Epithelial cell of proximal tubule (primary cell): Measurements from ENCODE around the gene PBX1. TPM values are rescaled to one million over a fixed set of nuclear protein-coding genes. Genes with fewer than 3 reads are reported as not detected.

ENCODE experiments used
- DNase-seq: peaks from one replicate; pipeline ENCODE4 v3.0.0-alpha.2; 2011; ENCODE audit warnings: low read depth
- H3K4me3 ChIP-seq: 2 replicates; pipeline ENCODE4 v1.5.1; 2011; ENCODE audit warnings: low read depth, mild to moderate bottlenecking, low read length
- CTCF ChIP-seq: conservative IDR thresholded peaks from 2 replicates; pipeline ENCODE4 v1.5.1; 2012; ENCODE audit warnings: low read depth, mild to moderate bottlenecking, low read length
- total RNA-seq: library from RNA; depleted of rRNA; stranded (reverse); fragments of >200 nt; gene quantifications from 2 replicates; pipeline ENCODE4 v1.2.3, GENCODE V29; 2015

PBX1 gene
- total RNA-seq, 1 donor from 2014 or later, result 3.0 TPM

GRCh38 chr1:164895026-164895912 is 336.3 kb downstream of the PBX1 start:
- no peak overlapping the region for H3K4me3 ChIP-seq
- TF ChIP-seq CTCF, result no peak
- DNase-seq, result no peak

GRCh38 chr1:164901031-164901430 is 342.0 kb downstream of the PBX1 start:
- H3K4me3 ChIP-seq, result no peak overlapping the region
- DNase-seq, result no peak
- TF ChIP-seq CTCF, result no peak
